ENCODE results near the gene BBS9. TPM values are rescaled to one million over a fixed set of nuclear protein-coding genes. Genes with fewer than 3 reads are reported as not detected.

Gene BBS9
- total RNA-seq, 1 experiment from 2014 or later, result 26.4 TPM

- Histone ChIP-seq H4K91ac (ENCODE audit: insufficient read length, low read depth, low read length) (no peak overlapping the region), H3T11ph (ENCODE audit: low read length) (no peak overlapping the region)
- no peak for TF ChIP-seq CTCF (conservative IDR thresholded peaks at IDR 0.05)
These were observed 522.7 kb downstream of the BBS9 start for GRCh38 chr7:33651998-33652515.

More at GRCh38 chr7:33651998-33652515, 522.7 kb downstream of the BBS9 start:
- Histone ChIP-seq H3K27ac (ENCODE audit: insufficient read length, low read depth, low read length) (no peak overlapping the region), H3K18ac (ENCODE audit: insufficient read length, low read depth, low read length) (no peak overlapping the region), H4K8ac (replicated peaks; ENCODE audit: insufficient read length, low read depth, low read length) (no peak overlapping the region), H3K14ac (ENCODE audit: insufficient read depth, low read length) (no peak overlapping the region; the same call in 1 of the 2 replicates), H2BK120ac (ENCODE audit: low read depth, low read length, poor library complexity, severe bottlenecking) (no peak overlapping the region), H4K5ac (ENCODE audit: insufficient read length, low read depth, low read length) (no peak overlapping the region), H4K20me1 (ENCODE audit: control insufficient read depth, insufficient read depth, insufficient read length) (no peaks in the 10 kb centered on the region), H2AFZ (ENCODE audit: low read length) (no peak overlapping the region), H2BK15ac (ENCODE audit: low read depth, low read length) (no peak overlapping the region), H3K27me3 (ENCODE audit: insufficient read depth, low read length) (no peaks in the 10 kb centered on the region), H3K9me3 (ENCODE audit: control insufficient read depth, low read depth, low read length) (no peaks in the 10 kb centered on the region), H3K23ac (ENCODE audit: insufficient read length, low read depth, low read length) (no peak overlapping the region), H3K79me1 (ENCODE audit: insufficient read depth, low read depth, low read length, poor library complexity, severe bottlenecking) (no peaks in the 10 kb centered on the region), H3K4me2 (ENCODE audit: insufficient read depth, insufficient read length, low read length) (no peak overlapping the region), H3K79me2 (ENCODE audit: insufficient read depth, low read length) (no peaks in the 10 kb centered on the region), H2AK5ac (ENCODE audit: insufficient read length, low read length) (no peak overlapping the region), H2BK5ac (ENCODE audit: insufficient read length, low read length) (no peak overlapping the region), H3K4ac (ENCODE audit: low read depth, low read length) (no peak overlapping the region), H3K9ac (ENCODE audit: extremely low read depth, insufficient read length, low read length) (no peak overlapping the region), H3K4me1 (ENCODE audit: insufficient read depth, low read length) (no peaks in the 10 kb centered on the region), H2BK12ac (ENCODE audit: insufficient read length, low read depth, low read length) (no peak overlapping the region), H3K56ac (ENCODE audit: insufficient read length, low read depth, low read length) (no peak overlapping the region), H2BK20ac (ENCODE audit: low read depth, low read length, poor library complexity, severe bottlenecking) (no peak overlapping the region), H3K23me2 (ENCODE audit: insufficient read length, low read depth, low read length, poor library complexity, severe bottlenecking) (no peaks in the 10 kb centered on the region)
- Mint-ChIP-seq H3K4me1 (peaks cover 4 to 10% of the 10 kb centered on the region in 2 experiments), H3K27me3 (ENCODE audit: low read depth) (no peaks in the 10 kb centered on the region), H3K36me3 (ENCODE audit: insufficient read depth in 1 of 3, low read depth in 3 of 3) (peaks cover 2 to 10% (median 8%) of the 10 kb centered on the region in 3 experiments; a peak in 4 of 7 replicates), H3K4me3 (no peak overlapping the region), H3K27ac (peak overlapping the region in 2 of 3 experiments; percentile 27 to 40; a peak in 1 of 7 replicates), H3K9me3 (peaks cover 3 to 4% of the 10 kb centered on the region in 2 experiments; a peak in 2 of 5 replicates)
- no CpG with 5 or more reads among the region's 3 CpGs for WGBS (ENCODE audit: extremely low coverage, insufficient read length, low lambda C conversion rate)
- no peak for DNase-seq
